Measurements from ENCODE around the gene PPP6R2. TPM values are rescaled to one million over a fixed set of nuclear protein-coding genes. Genes with fewer than 3 reads are reported as not detected.

Gene PPP6R2
- total and polyA plus RNA-seq, 2 donors (not counting 3 experiments of a cell fraction or from before 2014, with no cell fraction given): 38.6 to 54.6 TPM

GRCh38 chr22:50400931-50401330, 57.8 kb downstream of the PPP6R2 start:
- dilution Hi-C loops (cut with MboI; ENCODE audit: extremely low pct_ligation_motif_present, low sequenced_read_pairs) (no loop called here), intact Hi-C loops (cut with micrococcal nuclease) (loop anchor here (5.0 kb wide), 1 partner anchor 96 kb away; no protein-coding TSS in a partner anchor)
- H3K79me2 ChIP-seq (ENCODE audit: control insufficient read depth, insufficient read depth, low read length): peaks cover 6% of the 10 kb centered on the region
- ChIA-PET POLR2A (no interaction called here), CTCF (interaction anchor here (1.2 kb wide), 1 partner anchor 220 kb away, joined by 3 read pairs; no protein-coding TSS in a partner anchor)
- no peak overlapping the region for H2AFZ ChIP-seq (ENCODE audit: low read depth, low read length)
- H3K9me3 ChIP-seq (replicated peaks; ENCODE audit: control insufficient read depth, insufficient read depth, low read length): no peaks in the 10 kb centered on the region
- H3K27me3 ChIP-seq (ENCODE audit: control insufficient read depth in 2 of 2, insufficient read depth in 2 of 2, low read length in 2 of 2): no peaks in the 10 kb centered on the region
- FAIRE-seq (no peak), DNase-seq (ENCODE audit: low read depth, low spot score) (no peak)
- no peak for TF ChIP-seq JUN (IDR thresholded peaks at IDR 0.05; ENCODE audit: borderline replicate concordance, insufficient read depth, insufficient read length, low read depth)
- TF ChIP-seq MAX (IDR thresholded peaks at IDR 0.05; ENCODE audit: insufficient read depth, insufficient read length): no peak
- TF ChIP-seq POLR2AphosphoS5 (IDR thresholded peaks at IDR 0.05; ENCODE audit: insufficient read depth, low read depth, low read length): no peak
- TF ChIP-seq GATA2 (IDR thresholded peaks at IDR 0.05; ENCODE audit: insufficient read depth, insufficient read length, low read depth, low read length): no peak
- no peak for TF ChIP-seq MYC (IDR thresholded peaks at IDR 0.05; ENCODE audit: low read depth, low read length)
- no peak for TF ChIP-seq EZH2 (IDR thresholded peaks at IDR 0.05; ENCODE audit: borderline replicate concordance, low read depth, low read length, severe bottlenecking)
- TF ChIP-seq CTCF (IDR thresholded peaks at IDR 0.05; ENCODE audit: extremely low read depth in 1 of 2, insufficient read depth in 1 of 2, low read depth in 1 of 2, low read length in 2 of 2): no peak
- no peak for TF ChIP-seq POLR2A (IDR thresholded peaks at IDR 0.05; ENCODE audit: low read depth, low read length)
- TF ChIP-seq FOS (IDR thresholded peaks at IDR 0.05; ENCODE audit: borderline replicate concordance, insufficient read depth, low read length): no peak
- no peak overlapping the region for H3K4me3 ChIP-seq (replicated peaks in 1 of 3; ENCODE audit: insufficient read depth in 1 of 3, low read depth in 1 of 3, low read length in 3 of 3)
- no peaks in the 10 kb centered on the region for H3K9me1 ChIP-seq (replicated peaks; ENCODE audit: control insufficient read depth, extremely low read depth, insufficient read depth, low read length)
- peaks cover 0 to 3% of the 10 kb centered on the region in 2 experiments for H3K36me3 ChIP-seq (ENCODE audit: control insufficient read depth in 2 of 2, extremely low read depth in 1 of 2, insufficient read depth in 2 of 2, low read length in 2 of 2)
- H4K20me1 ChIP-seq (replicated peaks; ENCODE audit: control insufficient read depth, extremely low read depth, insufficient read depth, low read length): no peaks in the 10 kb centered on the region
- H3K4me2 ChIP-seq (ENCODE audit: insufficient read depth, low read length): no peak overlapping the region
- H3K27ac ChIP-seq (ENCODE audit: insufficient read depth, low read depth, low read length): no peak overlapping the region
- no peak overlapping the region for H3K9ac ChIP-seq (replicated peaks; ENCODE audit: extremely low read depth, insufficient read depth, low read length)
- no TSS peak for BruUV-seq (replicated peaks)
- peaks cover 30% of the 10 kb centered on the region for H3K4me1 ChIP-seq (ENCODE audit: control insufficient read depth, extremely low read depth, insufficient read depth, low read length)
